ENCODE results near the gene NXN. TPM values are rescaled to one million over a fixed set of nuclear protein-coding genes. Genes with fewer than 3 reads are reported as not detected.

Gene NXN
- total and polyA plus RNA-seq, 2 donors (not counting 1 experiment from before 2014, with no cell fraction given) = 0.04 to 0.17 TPM

GRCh38 chr17:887551-888209 lies 91.9 kb downstream of the NXN start:
- Mint-ChIP-seq H3K9me3 (ENCODE audit: insufficient read depth) (no peaks in the 10 kb centered on the region), H3K4me1 (no peaks in the 10 kb centered on the region), H3K27ac (no peak overlapping the region), H3K27me3 (peaks cover 31% of the 10 kb centered on the region), H3K4me3 (no peak overlapping the region)
- Histone ChIP-seq H3K9ac (ENCODE audit: low read length) (no peak overlapping the region), H3K4me3 (ENCODE audit: control extremely low read depth in 1 of 5, extremely low read depth in 1 of 5, insufficient read depth in 1 of 5, low read depth in 2 of 5, low read length in 4 of 5) (no peak overlapping the region), H3K27ac (ENCODE audit: low read length in 2 of 2) (no peak overlapping the region), H2AFZ (ENCODE audit: insufficient read depth, low read depth, low read length, poor library complexity, severe bottlenecking) (no peak overlapping the region), H3K79me2 (ENCODE audit: control insufficient read depth, insufficient read depth, low read length) (no peaks in the 10 kb centered on the region), H4K20me1 (ENCODE audit: control insufficient read depth, insufficient read depth, low read length, poor library complexity, severe bottlenecking) (no peaks in the 10 kb centered on the region), H3K4me1 (ENCODE audit: control insufficient read depth in 2 of 2, insufficient read depth in 2 of 2, low read length in 2 of 2) (no peaks in the 10 kb centered on the region), H3K9me3 (ENCODE audit: control extremely low read depth in 1 of 3, control insufficient read depth in 2 of 3, insufficient read depth in 1 of 3, low read length in 2 of 3) (no peaks in the 10 kb centered on the region), H3K36me3 (replicated peaks in 1 of 2; ENCODE audit: control extremely low read depth in 1 of 2, control insufficient read depth in 1 of 2, extremely low read depth in 1 of 2, insufficient read depth in 2 of 2, low read length in 1 of 2) (no peaks in the 10 kb centered on the region), H3K4me2 (replicated peaks; ENCODE audit: low read depth, low read length, poor library complexity, severe bottlenecking) (no peak overlapping the region), H3K27me3 (replicated peaks in 1 of 4; ENCODE audit: control extremely low read depth in 1 of 4, control insufficient read depth in 3 of 4, insufficient read depth in 4 of 4, low read length in 3 of 4) (no peaks in the 10 kb centered on the region)
- 80% methylated on average over 17 of the region's 21 CpGs for WGBS (ENCODE audit: insufficient coverage)
- no peak for TF ChIP-seq CTCF (IDR thresholded peaks at IDR 0.05)
- no peak for TF ChIP-seq EZH2 (IDR thresholded peaks at IDR 0.05; ENCODE audit: borderline replicate concordance, insufficient read depth, low read depth, low read length, poor library complexity, severe bottlenecking)
- ATAC-seq (ENCODE audit: low read depth) (no peak), DNase-seq (no peak)
- intact Hi-C loops (cut with micrococcal nuclease) = no loop called here
- ChIA-PET POLR2A (no interaction called here), CTCF (interaction anchor here (0.6 kb wide), 1 partner anchor 187 kb away, joined by 3 read pairs; no protein-coding TSS in a partner anchor)

- H3K9ac ChIP-seq (ENCODE audit: low read length) = no peak overlapping the region
- DNase-seq (no peak), ATAC-seq (ENCODE audit: low read depth) (no peak)
- H2AFZ ChIP-seq (ENCODE audit: insufficient read depth, low read depth, low read length, poor library complexity, severe bottlenecking) = no peak overlapping the region
- POLR2A ChIA-PET = no interaction called here
- H3K27ac Mint-ChIP-seq = no peak overlapping the region
- H3K4me2 ChIP-seq (replicated peaks; ENCODE audit: low read depth, low read length, poor library complexity, severe bottlenecking) = no peak overlapping the region
- no peak overlapping the region for H3K4me3 Mint-ChIP-seq
- peaks cover 31% of the 10 kb centered on the region for H3K27me3 Mint-ChIP-seq
- H3K9me3 Mint-ChIP-seq (ENCODE audit: insufficient read depth) = no peaks in the 10 kb centered on the region
- intact Hi-C loops (cut with micrococcal nuclease) = no loop called here
- no peak overlapping the region for H3K27ac ChIP-seq (ENCODE audit: low read length in 2 of 2)
- H3K36me3 ChIP-seq (replicated peaks in 1 of 2; ENCODE audit: control extremely low read depth in 1 of 2, control insufficient read depth in 1 of 2, extremely low read depth in 1 of 2, insufficient read depth in 2 of 2, low read length in 1 of 2) = no peaks in the 10 kb centered on the region
- no peaks in the 10 kb centered on the region for H4K20me1 ChIP-seq (ENCODE audit: control insufficient read depth, insufficient read depth, low read length, poor library complexity, severe bottlenecking)
- H3K4me1 ChIP-seq (ENCODE audit: control insufficient read depth in 2 of 2, insufficient read depth in 2 of 2, low read length in 2 of 2) = no peaks in the 10 kb centered on the region
- H3K27me3 ChIP-seq (replicated peaks in 1 of 4; ENCODE audit: control extremely low read depth in 1 of 4, control insufficient read depth in 3 of 4, insufficient read depth in 4 of 4, low read length in 3 of 4) = no peaks in the 10 kb centered on the region
- H3K79me2 ChIP-seq (ENCODE audit: control insufficient read depth, insufficient read depth, low read length) = no peaks in the 10 kb centered on the region
- CTCF ChIA-PET = no interaction called here
- TF ChIP-seq EZH2 (IDR thresholded peaks at IDR 0.05; ENCODE audit: borderline replicate concordance, insufficient read depth, low read depth, low read length, poor library complexity, severe bottlenecking) = no peak
- no peak for TF ChIP-seq CTCF (IDR thresholded peaks at IDR 0.05)
- no peaks in the 10 kb centered on the region for H3K9me3 ChIP-seq (ENCODE audit: control extremely low read depth in 1 of 3, control insufficient read depth in 2 of 3, insufficient read depth in 1 of 3, low read length in 2 of 3)
- 96% methylated on average over 18 of the region's 18 CpGs for WGBS (ENCODE audit: insufficient coverage)
- no peaks in the 10 kb centered on the region for H3K4me1 Mint-ChIP-seq
- no peak overlapping the region for H3K4me3 ChIP-seq (ENCODE audit: control extremely low read depth in 1 of 5, extremely low read depth in 1 of 5, insufficient read depth in 1 of 5, low read depth in 2 of 5, low read length in 4 of 5)
These were observed 93.5 kb downstream of the NXN start for GRCh38 chr17:885971-886571.

Data from B cell (primary cell).